Rectal smooth muscle tissue (tissue), 1 donor: ENCODE data around the gene CHST8.

Source experiments
- H3K27ac ChIP-seq: one replicate; pipeline ENCODE4 v1.7.0; 2013; ENCODE audit warnings: low read depth, low read length, inconsistent platforms
- H3K27me3 ChIP-seq: one replicate; pipeline ENCODE4 v1.7.0; 2013; ENCODE audit warnings: low read length; ENCODE audit not compliant: control insufficient read depth, insufficient read depth
- H3K36me3 ChIP-seq: one replicate; pipeline ENCODE4 v1.7.0; 2013; ENCODE audit warnings: low read length; ENCODE audit not compliant: control insufficient read depth, insufficient read depth
- H3K4me1 ChIP-seq: one replicate; pipeline ENCODE4 v1.7.0; 2013; ENCODE audit warnings: low read length; ENCODE audit not compliant: control insufficient read depth, insufficient read depth
- H3K4me3 ChIP-seq: one replicate; pipeline ENCODE4 v1.7.0; 2013; ENCODE audit warnings: low read length
- H3K9ac ChIP-seq: one replicate; pipeline ENCODE4 v1.7.0; 2013; ENCODE audit warnings: low read length

CHST8 gene

DNA sequence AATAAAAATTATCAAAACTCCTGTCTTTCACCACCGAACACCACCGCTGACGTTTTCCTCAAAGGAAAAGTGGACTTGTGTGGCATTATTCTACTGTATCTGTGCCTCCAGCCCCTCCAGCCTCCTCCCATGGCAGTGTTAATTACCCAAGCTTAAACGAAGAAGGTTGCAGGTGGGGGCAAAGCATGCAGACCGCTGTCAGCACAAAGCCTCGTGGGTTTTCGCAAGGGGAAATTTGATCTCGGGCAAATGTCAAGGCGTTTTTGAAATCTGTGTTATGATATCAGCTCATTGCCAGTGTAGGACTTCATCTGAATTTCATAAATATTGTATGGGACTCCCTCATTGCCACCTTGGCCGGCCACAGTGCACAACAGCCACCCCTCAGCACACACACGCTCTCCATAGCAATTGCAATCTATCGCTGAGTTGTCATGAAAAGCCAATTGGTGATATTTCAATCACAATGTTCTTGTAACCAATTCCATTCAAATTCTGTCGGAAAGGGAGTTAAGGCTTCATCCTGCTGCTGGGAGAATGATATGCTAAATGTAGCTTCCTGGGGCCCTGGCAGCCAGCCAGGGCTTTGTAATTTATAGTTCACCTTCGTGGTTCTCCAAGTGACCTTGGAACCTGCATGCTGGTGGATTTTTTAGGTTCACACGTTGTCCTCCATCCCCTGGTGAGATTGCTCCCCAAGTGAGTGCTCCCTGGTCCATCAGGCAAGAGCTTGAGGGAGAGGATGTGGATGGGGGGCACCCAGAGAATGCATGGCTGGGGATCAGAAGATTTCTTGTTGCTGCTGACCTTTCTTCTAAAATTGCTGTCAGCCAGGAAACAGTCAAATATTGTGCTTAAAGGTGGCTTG, 16.6 kb downstream of the CHST8 start:
- Histone ChIP-seq H3K4me3 (no peak overlapping the region), H3K27ac (no peak overlapping the region), H3K27me3 (peaks cover 3% of the 10 kb centered on the region), H3K9ac (no peak overlapping the region), H3K36me3 (no peaks in the 10 kb centered on the region), H3K4me1 (no peaks in the 10 kb centered on the region)

DNA sequence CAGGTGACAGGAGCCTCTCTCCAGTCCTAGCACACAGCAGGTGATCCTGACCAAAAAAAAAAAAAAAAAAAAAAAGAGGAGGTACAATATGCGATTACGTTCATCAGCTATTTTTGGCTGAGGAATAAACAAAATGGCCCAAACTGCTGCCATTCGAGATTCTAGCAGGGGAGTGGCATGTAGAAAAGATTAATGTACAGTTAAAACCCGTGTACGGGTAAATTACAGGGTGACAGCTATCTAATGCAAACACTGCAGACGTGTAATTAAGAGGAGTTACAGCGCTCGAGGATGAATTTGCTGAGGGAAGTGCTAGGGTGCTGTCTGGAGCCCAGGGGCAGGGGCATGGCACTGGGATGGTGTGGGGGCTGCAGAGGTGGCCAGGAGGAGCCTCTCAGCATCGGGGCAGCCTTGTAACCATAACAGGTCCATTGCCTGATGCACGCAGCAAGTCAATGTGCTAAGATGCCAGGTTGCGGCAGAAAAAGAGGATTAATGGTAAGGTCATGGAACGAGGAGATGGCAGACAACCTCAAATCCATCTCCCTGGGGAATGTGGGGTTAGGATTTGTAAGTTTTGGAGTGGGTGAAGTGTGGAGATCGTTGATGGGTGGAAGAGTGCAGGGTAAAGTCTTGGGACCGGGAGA, 17.4 kb downstream of the CHST8 start:
- H3K27ac ChIP-seq: no peak overlapping the region
- H3K36me3 ChIP-seq: no peaks in the 10 kb centered on the region
- no peak overlapping the region for H3K4me3 ChIP-seq
- H3K9ac ChIP-seq: no peak overlapping the region
- peaks cover 3% of the 10 kb centered on the region for H3K27me3 ChIP-seq
- H3K4me1 ChIP-seq: no peaks in the 10 kb centered on the region

DNA sequence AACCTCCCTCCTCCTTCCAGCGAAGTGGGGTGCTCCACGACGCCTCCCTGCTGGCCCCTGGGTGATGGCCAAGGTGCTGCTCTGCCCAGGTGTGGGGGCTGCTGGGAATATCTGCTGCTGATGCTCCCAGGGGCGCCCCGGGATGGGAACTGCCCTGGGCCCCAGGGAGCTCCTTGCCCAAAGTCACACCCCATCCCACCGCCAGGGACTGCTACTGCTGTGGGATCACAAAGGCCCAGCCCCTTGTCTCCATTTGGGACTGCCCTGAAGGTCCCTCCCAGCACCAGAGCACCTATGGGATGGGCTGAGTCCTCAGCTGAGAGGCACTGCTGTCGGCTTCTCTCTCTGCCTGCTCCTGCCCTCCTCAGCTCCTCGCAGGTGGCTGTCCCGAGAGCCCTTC, 19.0 kb downstream of the CHST8 start:
- Histone ChIP-seq H3K36me3 (no peaks in the 10 kb centered on the region), H3K9ac (no peak overlapping the region), H3K4me1 (no peaks in the 10 kb centered on the region), H3K27me3 (peaks cover 3% of the 10 kb centered on the region), H3K4me3 (no peak overlapping the region), H3K27ac (no peak overlapping the region)

DNA sequence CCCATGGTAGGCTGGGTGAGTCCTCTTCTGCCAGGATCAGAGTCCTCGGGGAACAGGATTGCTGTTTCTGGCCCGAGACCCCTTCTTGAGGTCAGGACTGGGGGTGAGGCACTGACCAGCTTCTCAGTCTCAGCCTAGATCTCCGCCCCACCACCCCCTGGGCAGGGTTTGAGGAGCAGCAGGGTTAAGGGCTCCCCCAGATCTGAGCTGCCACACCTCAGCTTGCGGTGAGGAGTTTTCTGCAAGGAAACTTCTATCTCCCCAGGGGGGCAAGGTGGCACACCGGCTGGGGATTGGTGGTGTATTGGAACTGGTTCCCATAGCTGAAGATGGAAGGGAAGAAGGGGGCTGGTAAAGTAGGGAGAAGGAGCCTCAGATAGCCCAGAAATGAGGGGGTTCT, 19.5 kb downstream of the CHST8 start:
- H3K27me3 ChIP-seq: peaks cover 3% of the 10 kb centered on the region
- no peaks in the 10 kb centered on the region for H3K36me3 ChIP-seq
- H3K27ac ChIP-seq: no peak overlapping the region
- no peak overlapping the region for H3K4me3 ChIP-seq
- H3K4me1 ChIP-seq: no peaks in the 10 kb centered on the region
- H3K9ac ChIP-seq: no peak overlapping the region

DNA sequence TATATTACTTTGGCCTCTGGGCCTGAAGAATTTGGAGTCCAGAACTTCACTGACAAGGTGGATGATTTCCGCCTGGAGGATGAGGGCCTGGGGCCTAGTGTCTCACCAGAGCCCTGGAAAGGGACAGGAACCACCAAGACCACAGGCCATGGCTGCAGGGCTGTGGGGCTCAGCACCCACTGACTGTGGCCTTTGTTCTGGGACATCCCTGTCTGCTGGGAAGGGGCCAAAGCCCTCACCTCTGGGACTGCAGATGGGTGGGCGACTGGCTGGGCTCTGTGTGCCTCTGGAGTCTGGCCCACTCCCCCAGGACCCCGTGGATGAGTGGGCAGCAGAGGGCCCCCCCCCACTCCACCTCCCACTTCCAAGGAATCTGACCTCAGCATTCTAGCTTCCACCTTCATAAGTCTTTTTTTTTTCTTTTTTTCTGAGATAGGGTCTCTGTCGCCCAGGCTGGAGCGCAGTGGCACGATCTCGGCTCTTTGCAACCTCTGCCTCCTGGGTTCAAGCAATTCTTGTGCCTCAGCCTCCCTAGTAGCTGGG, 20.3 kb downstream of the CHST8 start:
- no peak overlapping the region for H3K27ac ChIP-seq
- H3K36me3 ChIP-seq: no peaks in the 10 kb centered on the region
- H3K4me1 ChIP-seq: no peaks in the 10 kb centered on the region
- H3K27me3 ChIP-seq: peaks cover 3% of the 10 kb centered on the region
- no peak overlapping the region for H3K4me3 ChIP-seq
- H3K9ac ChIP-seq: no peak overlapping the region

DNA sequence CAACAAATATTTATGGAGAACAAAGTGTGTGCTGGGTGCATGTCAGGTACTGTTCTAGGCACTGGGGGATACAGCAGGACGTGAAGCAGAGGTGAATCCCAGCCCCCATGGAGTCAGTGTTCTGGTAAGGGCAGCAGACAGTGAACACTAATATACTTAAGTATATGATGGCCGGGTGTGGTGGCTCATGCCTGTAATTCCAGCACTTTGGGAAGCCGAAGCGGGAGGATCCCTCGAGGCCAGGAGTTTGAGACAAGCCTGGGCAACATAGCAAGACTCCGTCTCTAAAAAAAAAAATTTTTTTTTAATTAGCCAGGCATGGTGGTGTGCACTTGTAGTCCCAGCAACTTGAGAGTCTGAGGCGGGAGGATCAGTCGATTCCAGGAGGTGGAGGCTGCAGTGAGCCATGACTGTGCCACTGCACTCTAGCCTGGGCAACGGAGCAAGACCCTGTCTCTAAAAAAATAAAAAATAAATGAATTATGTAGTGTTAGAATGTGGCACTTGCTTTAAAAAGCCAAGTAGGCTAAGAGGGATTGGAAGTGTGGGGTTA, 22.6 kb downstream of the CHST8 start:
- Histone ChIP-seq H3K27me3 (no peaks in the 10 kb centered on the region), H3K27ac (no peak overlapping the region), H3K36me3 (no peaks in the 10 kb centered on the region), H3K4me3 (no peak overlapping the region), H3K9ac (no peak overlapping the region), H3K4me1 (no peaks in the 10 kb centered on the region)

DNA sequence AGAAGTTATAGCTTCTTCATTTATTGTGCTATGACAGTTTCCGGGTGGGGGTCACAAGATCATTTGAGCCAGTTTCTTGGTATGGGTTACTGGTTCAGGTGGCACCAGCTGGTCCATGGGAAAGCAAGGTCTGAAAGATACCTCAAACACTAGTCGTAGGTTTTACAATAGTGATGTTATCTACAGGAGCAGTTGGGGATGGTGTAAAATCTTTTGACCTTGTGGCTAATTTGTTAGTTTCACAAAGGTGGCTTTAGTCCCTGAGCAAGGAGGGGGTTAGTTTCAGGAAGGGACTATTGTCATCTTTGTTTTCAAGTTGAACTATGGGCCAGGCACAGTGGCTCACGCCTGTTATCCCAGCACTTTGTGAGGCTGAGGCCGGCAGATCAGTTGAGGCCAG, 24.6 kb downstream of the CHST8 start:
- Histone ChIP-seq H3K4me3 (no peak overlapping the region), H3K36me3 (no peaks in the 10 kb centered on the region), H3K27me3 (no peaks in the 10 kb centered on the region), H3K4me1 (no peaks in the 10 kb centered on the region), H3K9ac (no peak overlapping the region), H3K27ac (no peak overlapping the region)

DNA sequence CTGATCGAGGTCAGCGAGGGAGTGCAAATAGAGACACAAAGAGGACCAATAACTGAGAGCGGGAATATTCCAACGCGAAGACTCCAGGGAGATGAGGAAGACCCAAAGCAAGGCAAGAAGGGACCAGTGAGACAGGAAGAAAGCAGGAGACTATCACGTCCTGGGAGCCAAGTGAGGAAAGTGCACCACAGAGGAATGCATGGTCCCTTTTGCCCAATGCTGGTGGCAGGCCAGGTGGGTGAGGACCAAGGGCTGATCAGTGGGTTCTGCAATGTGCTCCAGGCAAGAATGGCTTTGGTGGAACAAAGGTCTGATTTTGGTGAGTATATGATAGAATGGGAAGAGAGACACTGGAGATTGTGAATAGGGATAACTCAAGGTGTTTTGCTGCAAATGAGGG, 25.4 kb downstream of the CHST8 start:
- Histone ChIP-seq H3K27me3 (no peaks in the 10 kb centered on the region), H3K4me3 (no peak overlapping the region), H3K36me3 (no peaks in the 10 kb centered on the region), H3K9ac (no peak overlapping the region), H3K27ac (no peak overlapping the region), H3K4me1 (no peaks in the 10 kb centered on the region)

DNA sequence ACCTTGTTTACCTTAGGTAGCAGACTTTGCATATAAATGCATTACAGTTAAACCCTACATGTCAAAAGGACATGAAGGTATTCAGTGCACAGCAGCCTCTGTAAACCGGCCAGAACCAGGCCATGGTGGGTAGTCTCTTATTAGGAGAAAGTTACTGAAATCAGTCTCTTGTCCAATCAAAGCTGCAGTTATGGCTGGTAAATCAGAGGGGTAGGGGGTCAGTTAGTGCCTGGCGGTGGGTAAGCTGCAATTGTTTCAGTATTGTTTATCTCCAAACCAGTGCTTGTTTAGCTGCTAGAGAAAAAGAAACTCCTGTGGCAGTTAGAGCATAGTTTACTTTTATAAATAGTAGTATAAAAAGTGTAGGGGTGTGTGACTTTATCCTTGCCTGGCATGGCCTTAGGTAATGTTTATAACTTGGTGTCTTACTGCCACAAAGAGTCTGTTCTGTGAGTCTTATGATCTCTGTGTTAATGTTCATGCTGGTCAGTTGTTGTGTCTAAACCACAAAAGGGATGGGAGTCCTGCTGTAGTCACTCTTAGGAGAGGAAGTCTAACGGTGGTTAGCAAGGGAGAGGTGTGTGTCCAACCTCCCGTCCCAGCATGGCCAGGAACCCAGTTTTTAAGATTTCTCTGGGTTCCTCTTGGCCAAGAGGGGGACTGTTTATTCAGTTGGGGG, 28.0 kb downstream of the CHST8 start:
- H3K36me3 ChIP-seq: no peaks in the 10 kb centered on the region
- H3K27ac ChIP-seq: no peak overlapping the region
- no peaks in the 10 kb centered on the region for H3K4me1 ChIP-seq
- H3K9ac ChIP-seq: no peak overlapping the region
- H3K4me3 ChIP-seq: no peak overlapping the region
- H3K27me3 ChIP-seq: no peaks in the 10 kb centered on the region

DNA sequence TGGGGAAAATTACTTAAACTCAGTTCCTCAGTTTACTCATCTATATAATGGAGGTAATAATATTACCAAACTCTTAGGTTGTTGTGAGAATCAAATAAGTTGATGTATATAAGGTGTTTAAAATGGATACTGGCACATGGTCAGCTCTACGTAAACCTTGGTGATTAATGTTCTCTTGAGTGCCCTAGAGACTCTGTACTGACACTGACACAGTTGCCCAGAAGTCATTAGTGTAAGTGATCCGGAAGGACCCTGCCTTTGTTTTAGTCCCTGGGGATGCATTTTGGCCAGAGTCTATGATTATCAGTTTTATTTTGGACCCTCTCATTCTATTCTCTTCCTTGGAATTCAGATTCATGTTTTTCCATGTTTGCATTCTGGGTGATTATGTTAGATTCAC, 31.9 kb downstream of the CHST8 start:
- Histone ChIP-seq H3K4me1 (no peaks in the 10 kb centered on the region), H3K4me3 (no peak overlapping the region), H3K36me3 (no peaks in the 10 kb centered on the region), H3K27ac (no peak overlapping the region), H3K27me3 (no peaks in the 10 kb centered on the region), H3K9ac (no peak overlapping the region)

DNA sequence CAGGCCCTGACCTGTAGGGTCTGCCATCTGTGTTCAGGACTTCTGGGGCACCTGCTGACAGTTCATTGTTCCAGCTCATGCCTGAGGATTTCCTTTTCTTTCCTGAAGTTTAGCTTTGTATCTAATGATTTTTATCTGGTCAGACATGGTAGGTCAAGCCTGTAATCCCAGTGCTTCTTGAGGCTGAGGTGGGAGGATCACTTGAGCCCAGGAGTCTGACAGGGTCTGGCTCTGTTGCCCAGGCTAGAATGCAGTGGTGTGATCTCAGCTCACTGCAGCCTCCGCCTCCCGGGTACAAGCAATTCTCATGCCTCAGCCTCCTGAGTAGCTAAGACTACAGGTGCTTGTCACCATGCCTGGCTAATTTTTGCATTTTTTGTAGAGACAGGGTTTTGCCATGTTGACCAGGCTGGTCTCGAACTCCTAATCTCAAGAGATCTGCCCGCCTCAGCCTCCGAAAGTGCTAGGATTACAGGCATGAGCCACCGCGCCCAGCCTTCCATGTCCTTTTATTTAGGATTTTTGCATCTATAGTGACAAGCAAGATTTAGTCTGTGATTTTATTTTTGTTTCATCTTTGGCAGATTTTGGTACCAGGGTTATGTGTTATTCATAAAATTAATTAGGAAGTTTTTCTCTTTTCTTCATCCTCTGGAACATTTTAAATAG, 33.2 kb downstream of the CHST8 start:
- H3K27me3 ChIP-seq: no peaks in the 10 kb centered on the region
- H3K4me3 ChIP-seq: no peak overlapping the region
- H3K27ac ChIP-seq: no peak overlapping the region
- no peaks in the 10 kb centered on the region for H3K4me1 ChIP-seq
- no peak overlapping the region for H3K9ac ChIP-seq
- H3K36me3 ChIP-seq: no peaks in the 10 kb centered on the region

DNA sequence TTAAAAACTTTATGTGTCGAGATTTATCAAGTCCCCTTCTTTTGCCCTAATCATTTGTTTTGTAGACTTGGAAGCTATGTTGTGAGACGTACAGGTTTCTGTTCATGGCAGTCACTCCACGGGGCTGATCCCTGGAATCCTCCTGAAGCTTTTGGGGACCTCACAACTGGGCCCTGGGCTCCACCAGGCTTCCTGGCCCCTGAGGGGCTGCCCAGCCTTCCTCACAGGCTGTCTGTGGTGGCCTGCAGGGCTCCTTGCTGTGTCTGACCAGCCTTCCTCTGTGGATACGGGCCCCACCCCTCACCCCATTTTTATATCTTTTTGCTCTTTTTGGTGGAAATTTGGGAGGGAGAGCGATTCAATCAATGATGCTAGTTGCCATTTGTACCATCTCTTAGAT, 38.1 kb downstream of the CHST8 start:
- Histone ChIP-seq H3K4me1 (no peaks in the 10 kb centered on the region), H3K27me3 (no peaks in the 10 kb centered on the region), H3K4me3 (no peak overlapping the region), H3K36me3 (no peaks in the 10 kb centered on the region), H3K27ac (no peak overlapping the region), H3K9ac (no peak overlapping the region)
